Measurements from ENCODE around the gene VAMP2. TPM values are rescaled to one million over a fixed set of nuclear protein-coding genes. Genes with fewer than 3 reads are reported as not detected.
A peak's percentile ranks its signal among the peaks of the same experiment; 100 is the strongest.

VAMP2 gene
- total and polyA plus RNA-seq, 4 donors: 33.9 to 76.2 (median 45.8) TPM

DNA sequence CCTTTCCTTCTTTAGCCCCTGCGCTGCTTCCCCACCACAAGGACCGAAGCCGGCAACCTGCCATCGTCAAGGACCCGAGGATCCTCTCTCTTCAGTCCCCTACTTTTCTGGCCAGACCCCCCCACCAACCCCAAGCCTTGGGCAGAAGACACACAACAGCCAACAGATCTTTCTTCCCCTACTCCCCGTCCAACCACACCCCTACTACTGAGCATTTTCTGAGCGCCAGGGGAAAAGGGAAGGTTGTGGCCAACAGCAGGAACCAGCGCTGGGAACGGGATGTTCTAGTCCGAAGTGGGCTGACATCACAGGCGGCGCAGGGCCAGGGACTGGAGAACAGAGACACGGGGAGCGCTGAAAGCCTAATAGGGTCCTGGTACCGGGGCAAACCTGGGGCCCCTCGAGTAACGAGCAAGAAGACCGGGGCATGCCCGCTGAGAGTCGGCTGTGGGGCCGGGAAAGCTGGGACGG lies 11.1 kb downstream of the VAMP2 start:
- peak; percentile 3 for ATAC-seq (ENCODE audit: insufficient read depth, low FRiP score)
- H3K4me3 ChIP-seq: peak overlapping the region; percentile 77
- H3K9ac ChIP-seq (ENCODE audit: insufficient read depth in 1 of 2, low read length in 2 of 2): peak overlapping the region; percentile 95 to 97
- whole genome bisulfite sequencing, 2 donors: 1 to 2% methylated on average over 22 of the region's 22 CpGs
- TF ChIP-seq, protein P1, sequence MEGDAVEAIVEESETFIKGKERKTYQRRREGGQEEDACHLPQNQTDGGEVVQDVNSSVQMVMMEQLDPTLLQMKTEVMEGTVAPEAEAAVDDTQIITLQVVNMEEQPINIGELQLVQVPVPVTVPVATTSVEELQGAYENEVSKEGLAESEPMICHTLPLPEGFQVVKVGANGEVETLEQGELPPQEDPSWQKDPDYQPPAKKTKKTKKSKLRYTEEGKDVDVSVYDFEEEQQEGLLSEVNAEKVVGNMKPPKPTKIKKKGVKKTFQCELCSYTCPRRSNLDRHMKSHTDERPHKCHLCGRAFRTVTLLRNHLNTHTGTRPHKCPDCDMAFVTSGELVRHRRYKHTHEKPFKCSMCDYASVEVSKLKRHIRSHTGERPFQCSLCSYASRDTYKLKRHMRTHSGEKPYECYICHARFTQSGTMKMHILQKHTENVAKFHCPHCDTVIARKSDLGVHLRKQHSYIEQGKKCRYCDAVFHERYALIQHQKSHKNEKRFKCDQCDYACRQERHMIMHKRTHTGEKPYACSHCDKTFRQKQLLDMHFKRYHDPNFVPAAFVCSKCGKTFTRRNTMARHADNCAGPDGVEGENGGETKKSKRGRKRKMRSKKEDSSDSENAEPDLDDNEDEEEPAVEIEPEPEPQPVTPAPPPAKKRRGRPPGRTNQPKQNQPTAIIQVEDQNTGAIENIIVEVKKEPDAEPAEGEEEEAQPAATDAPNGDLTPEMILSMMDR (IDR thresholded peaks at IDR 0.05; ENCODE audit: control extremely low read depth, extremely low read depth): no peak
- H3K9me3 ChIP-seq (ENCODE audit: control insufficient read depth in 4 of 4, insufficient read depth in 3 of 4, low read length in 3 of 4): no peaks in the 10 kb centered on the region
- no peaks in the 10 kb centered on the region for H3K27me3 ChIP-seq (ENCODE audit: control insufficient read depth in 3 of 3, insufficient read depth in 3 of 3, low read length in 2 of 3)
- DNase-seq: peak; percentile 83 to 87 (median 83)
- H3K4me1 ChIP-seq (ENCODE audit: control insufficient read depth in 5 of 5, insufficient read depth in 5 of 5, low read length in 5 of 5): peaks cover 5 to 54% (median 29%) of the 10 kb centered on the region in 5 donors
- peaks cover 23 to 39% (median 31%) of the 10 kb centered on the region in 4 donors for H3K36me3 ChIP-seq (ENCODE audit: control insufficient read depth in 4 of 4, insufficient read depth in 4 of 4, low read length in 4 of 4)
- peak overlapping the region; percentile 98 to 99 for H3K27ac ChIP-seq (ENCODE audit: low read depth in 1 of 2, low read length in 1 of 2)

DNA sequence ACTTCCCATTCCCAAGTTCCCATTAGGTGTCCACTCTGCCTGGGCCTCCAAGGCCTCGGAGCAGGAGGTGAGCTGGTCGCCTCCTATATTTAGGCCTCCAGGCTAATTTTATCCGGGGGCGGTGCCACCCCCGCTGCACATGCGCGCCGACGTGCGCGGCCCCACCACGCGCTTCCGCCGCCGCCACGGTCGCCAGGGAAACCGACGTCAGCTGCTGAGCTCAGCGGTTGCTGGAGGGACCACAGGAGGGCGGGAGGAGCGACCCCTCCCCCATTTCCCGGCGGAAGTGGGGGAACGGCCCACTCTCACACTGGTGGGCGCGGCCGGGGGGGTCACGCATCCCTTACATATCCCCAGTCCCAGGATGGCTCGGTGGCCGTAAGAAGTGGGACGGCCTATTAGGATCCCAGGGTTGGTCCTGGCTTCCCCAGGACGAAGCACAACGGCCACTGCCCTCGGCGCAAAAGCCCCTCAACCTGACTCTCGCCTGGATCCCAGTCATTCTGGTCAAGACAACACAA lies 11.6 kb downstream of the VAMP2 start:
- Histone ChIP-seq H3K27me3 (ENCODE audit: control insufficient read depth in 3 of 3, insufficient read depth in 3 of 3, low read length in 2 of 3) (no peaks in the 10 kb centered on the region), H3K4me3 (peak overlapping the region; percentile 77), H3K4me1 (ENCODE audit: control insufficient read depth in 5 of 5, insufficient read depth in 5 of 5, low read length in 5 of 5) (peaks cover 5 to 54% (median 29%) of the 10 kb centered on the region in 5 donors), H3K36me3 (ENCODE audit: control insufficient read depth in 4 of 4, insufficient read depth in 4 of 4, low read length in 4 of 4) (peaks cover 28 to 44% (median 34%) of the 10 kb centered on the region in 4 donors), H3K27ac (ENCODE audit: low read depth in 1 of 2, low read length in 1 of 2) (peak overlapping the region; percentile 98 to 99), H3K9ac (ENCODE audit: insufficient read depth in 1 of 2, low read length in 2 of 2) (peak overlapping the region; percentile 95 to 97), H3K9me3 (ENCODE audit: control insufficient read depth in 4 of 4, insufficient read depth in 3 of 4, low read length in 3 of 4) (no peaks in the 10 kb centered on the region)
- ATAC-seq (ENCODE audit: insufficient read depth, low FRiP score) (peak; percentile 51), DNase-seq (peak; percentile 93 to 96 (median 96))
- TF ChIP-seq, protein P1 (IDR thresholded peaks at IDR 0.05; ENCODE audit: control extremely low read depth, extremely low read depth): no peak
- WGBS, 2 donors: 1 to 3% methylated on average over 35 to 38 of the region's 38 CpGs

DNA sequence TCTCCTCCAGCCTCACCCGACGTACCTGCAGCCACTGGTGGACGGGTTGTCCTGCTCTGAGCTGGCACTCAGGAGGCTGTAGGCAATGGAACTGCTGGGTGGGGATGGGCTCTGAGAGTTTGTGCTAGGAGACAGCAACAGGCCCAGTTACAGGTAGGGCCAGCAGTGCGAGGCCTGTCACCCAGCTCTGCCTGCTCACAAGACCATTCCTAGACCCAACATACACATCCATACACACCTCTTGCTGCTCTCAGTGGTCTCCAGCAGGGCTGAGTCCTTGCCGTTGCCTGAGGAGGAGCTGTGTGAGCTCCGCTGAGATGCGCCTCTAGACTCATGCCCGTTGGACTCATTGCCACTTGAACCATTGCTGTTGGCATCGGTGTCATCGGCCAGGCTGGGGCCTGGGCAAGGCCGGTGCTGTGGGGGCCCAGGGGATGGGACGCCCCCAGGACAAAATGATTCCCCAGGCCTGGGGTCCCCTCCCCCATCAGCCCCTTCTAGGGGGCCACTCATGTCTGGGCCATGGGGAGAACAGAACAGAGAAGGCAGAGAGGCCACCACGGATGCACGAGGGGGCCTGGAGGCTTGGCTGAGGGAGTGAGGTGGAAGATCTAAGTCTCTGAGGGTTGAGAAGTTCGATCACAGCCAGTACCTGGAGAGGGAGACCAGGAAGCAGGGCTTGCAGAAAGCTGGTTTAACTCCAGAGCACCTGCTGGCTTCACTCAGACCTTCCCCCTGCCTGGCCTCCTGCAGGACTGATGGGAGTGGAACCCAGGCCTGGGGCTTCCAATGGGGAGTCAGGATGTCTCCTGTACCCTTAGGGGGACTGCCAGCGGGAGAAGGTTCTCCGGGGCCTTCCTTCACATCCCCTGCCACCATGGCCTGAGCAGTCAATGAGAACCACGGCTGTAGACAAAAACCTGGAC lies 12.3 kb downstream of the VAMP2 start:
- H3K9ac ChIP-seq (ENCODE audit: insufficient read depth in 1 of 2, low read length in 2 of 2): peak overlapping the region in 1 of 2 donors; percentile 2
- peaks cover 5 to 48% (median 26%) of the 10 kb centered on the region in 5 donors for H3K4me1 ChIP-seq (ENCODE audit: control insufficient read depth in 5 of 5, insufficient read depth in 5 of 5, low read length in 5 of 5)

More for the DNA sequence above, 12.3 kb downstream of the VAMP2 start:
- Histone ChIP-seq H3K4me3 (peak overlapping the region; percentile 77), H3K27me3 (ENCODE audit: control insufficient read depth in 3 of 3, insufficient read depth in 3 of 3, low read length in 2 of 3) (no peaks in the 10 kb centered on the region), H3K36me3 (ENCODE audit: control insufficient read depth in 4 of 4, insufficient read depth in 4 of 4, low read length in 4 of 4) (peaks cover 32 to 51% (median 38%) of the 10 kb centered on the region in 4 donors), H3K9me3 (ENCODE audit: control insufficient read depth in 4 of 4, insufficient read depth in 3 of 4, low read length in 3 of 4) (no peaks in the 10 kb centered on the region), H3K27ac (ENCODE audit: low read depth in 1 of 2, low read length in 1 of 2) (peak overlapping the region; percentile 77 to 99)
- TF ChIP-seq, protein P1 (IDR thresholded peaks at IDR 0.05; ENCODE audit: control extremely low read depth, extremely low read depth): no peak
- ATAC-seq (ENCODE audit: insufficient read depth, low FRiP score) (no peak), DNase-seq (no peak)
- 73 to 79% methylated on average over 18 of the region's 18 CpGs for WGBS, 2 donors
